Measurements from ENCODE around the gene ECPAS.
"Not testable (repeated sequence)": the region's sequence is repeated elsewhere in the genome, so short reads cannot be mapped to it uniquely, and the experiment has no call there.

Gene ECPAS

DNA sequence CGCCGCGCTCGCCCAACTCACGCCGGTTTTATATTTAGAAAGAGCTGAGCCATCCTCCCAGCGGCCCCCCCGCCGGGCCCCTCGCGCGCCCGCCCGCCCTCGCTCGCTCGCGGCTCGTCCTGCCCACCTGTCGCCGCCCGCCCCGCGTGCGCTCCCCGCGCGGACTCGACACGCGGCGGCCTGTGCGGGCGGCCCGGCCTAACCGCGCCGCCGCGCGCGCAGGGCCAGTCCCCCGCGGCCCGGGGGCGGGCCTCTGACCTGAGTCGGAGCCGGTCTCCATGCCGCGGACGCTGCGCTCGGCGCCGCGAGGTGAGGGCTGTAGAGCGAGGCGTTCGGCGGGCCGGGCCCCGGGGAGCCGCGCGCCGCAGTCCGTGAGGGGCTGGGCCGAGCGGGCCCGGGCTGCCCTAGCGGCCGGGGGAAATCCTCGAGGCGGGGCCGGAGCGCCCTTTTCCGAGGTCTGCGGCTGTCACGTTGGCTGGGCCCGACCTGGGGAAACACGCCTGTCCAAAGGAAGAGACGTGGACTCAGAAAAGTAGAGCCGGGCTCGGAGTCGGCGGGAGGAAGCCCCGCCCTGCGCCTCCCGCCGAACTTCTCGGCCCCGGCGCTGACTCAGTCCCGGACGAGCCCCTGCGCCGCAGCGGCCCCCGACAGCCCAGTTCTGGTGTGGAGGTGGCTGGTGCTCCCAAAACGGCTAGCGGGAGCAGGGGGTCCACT, at the start of gene ECPAS:
Gene ECPAS, minus strand, starts transcription at position 526 of the 714 bp plus-strand sequence. CDS start 11,465 bp downstream, outside the sequence.
- peak; percentile 82 for DNase-seq (ENCODE audit: low read depth)

DNA sequence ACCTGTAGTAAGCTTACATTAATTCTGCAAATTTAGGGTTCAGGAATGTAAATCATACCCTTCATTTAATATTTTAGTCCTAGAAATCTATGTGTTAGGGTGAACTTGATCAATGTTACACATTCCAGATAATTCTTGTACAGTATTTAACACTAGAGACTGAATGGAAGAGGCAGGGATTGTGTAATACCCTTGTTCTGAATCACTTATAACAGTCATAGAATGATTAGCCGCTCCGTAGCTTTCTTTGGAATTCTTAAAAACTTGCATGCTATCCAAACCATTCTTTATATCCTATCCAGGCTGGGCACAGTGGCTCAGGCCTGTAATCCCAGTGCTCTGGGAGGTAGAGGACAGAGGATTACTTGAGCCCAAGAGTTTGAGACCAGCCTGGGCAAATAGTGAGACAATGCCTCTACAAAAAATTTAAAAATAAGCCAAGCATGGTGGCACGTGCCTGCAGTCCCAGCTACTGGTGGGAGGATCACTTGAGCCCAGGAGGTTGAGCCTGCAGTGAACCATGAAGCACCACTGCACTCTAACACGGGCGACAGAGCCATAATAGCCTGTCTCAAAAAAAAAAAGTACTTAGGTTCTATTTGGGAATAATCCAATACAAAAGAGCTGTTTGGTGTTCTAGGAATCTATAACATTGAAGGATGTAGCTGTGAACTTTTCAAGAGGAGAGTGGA, 49.1 kb upstream of the ECPAS start:
- peak; percentile 62 for DNase-seq (ENCODE audit: low read depth)

DNA sequence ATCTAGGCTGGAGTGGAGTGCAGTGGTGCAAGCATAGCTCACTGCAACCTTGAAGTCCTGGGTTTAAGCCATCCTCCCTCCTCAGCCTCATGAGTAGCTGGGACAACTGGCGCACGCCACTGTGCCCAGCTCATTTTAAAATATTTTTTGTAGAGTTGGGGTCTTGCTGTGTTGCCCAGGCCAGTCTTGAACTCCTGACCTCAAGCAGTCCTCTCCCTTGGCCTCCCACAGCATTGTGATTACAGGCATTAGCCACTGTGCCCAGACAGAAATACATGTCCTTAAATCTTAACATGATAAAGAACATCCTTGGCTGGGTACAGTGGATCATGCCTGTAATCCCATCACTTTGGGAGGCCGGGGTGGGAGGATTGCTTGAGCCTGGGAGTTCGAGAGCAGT, 47.5 kb upstream of the ECPAS start:
- DNase-seq (ENCODE audit: low read depth) = no peak

DNA sequence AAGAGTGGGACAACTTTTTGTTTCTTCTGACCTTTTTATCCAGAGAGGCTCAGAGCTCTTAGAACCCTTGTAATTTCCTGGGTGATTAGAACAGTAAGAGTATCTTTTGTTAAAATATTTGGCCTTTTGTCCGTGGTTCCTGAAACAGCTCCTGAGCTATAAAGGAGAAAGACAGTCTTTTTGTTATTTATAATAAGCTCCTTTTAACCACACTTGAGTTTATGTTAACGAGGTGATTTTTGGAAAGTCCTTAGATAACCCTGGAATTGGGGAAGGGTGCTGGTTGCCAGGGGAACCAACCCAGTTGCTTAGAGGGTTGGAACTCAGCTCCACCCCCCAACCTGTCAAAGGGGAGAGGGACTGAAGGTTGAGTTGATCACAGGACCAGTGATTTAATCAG, 45.6 kb upstream of the ECPAS start:
- DNase-seq (ENCODE audit: low read depth) = no peak

GRCh38 chr9:111527347-111527746, 43.2 kb upstream of the ECPAS start:
- no peak for DNase-seq (ENCODE audit: low read depth)

- DNase-seq (ENCODE audit: low read depth) = peak; percentile 70
Observed at GRCh38 chr9:111525056-111525977, 41.1 kb upstream of the ECPAS start, which contains the start of gene ZNF483. Gene ZNF483 (plus strand): TSS chr9:111525179. CDS start chr9:111527396, 2,217 bp downstream.

GRCh38 chr9:111524731-111525055, 40.5 kb upstream of the ECPAS start:
- DNase-seq (ENCODE audit: low read depth) = no peak

- DNase-seq (ENCODE audit: low read depth) = peak; percentile 9
Observed at GRCh38 chr9:111516061-111516465, 31.9 kb upstream of the ECPAS start.

- DNase-seq (ENCODE audit: low read depth) = no peak
Observed at GRCh38 chr9:111514967-111515366, 30.8 kb upstream of the ECPAS start.

DNA sequence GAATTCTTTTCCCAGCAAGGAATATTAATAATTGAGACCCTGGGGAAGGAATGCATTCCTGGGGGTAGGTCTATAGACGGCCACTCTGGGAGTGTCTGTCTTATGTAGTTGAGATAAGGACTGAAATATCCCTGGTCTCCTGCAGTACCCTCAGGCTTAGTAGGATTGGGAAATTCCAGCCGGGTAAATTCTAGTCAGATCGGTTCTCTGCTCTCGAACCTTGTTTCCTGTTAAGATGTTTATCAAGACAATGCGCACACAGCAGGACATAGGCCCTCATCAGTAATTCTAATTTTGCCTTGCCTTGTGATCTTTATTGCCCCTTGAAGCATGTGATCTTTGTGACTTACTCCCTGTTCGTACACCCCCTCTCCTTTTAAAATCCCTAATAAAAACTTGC, 27.4 kb upstream of the ECPAS start:
- not testable (repeated sequence) for DNase-seq (ENCODE audit: low read depth)

DNA sequence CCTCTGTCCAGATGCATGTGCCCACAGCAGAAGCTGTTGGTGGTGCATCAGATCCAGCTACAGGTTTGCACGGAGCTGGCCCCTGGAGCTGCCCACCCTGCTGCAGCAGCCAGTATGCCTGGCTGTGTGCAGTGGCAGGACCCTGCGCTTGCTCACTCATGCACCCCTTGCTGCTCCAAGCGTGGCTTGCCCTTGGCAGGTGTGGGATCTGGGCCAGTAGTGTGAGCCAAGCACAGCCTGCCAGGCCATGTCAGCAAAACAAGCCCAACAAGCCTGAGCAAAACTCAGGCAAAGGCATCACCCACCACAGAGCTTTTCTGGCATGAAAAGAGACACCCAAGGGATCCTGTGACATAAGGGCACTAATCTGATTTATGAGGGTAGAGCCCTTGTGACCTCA, 18.3 kb upstream of the ECPAS start:
- no peak for DNase-seq (ENCODE audit: low read depth)

DNA sequence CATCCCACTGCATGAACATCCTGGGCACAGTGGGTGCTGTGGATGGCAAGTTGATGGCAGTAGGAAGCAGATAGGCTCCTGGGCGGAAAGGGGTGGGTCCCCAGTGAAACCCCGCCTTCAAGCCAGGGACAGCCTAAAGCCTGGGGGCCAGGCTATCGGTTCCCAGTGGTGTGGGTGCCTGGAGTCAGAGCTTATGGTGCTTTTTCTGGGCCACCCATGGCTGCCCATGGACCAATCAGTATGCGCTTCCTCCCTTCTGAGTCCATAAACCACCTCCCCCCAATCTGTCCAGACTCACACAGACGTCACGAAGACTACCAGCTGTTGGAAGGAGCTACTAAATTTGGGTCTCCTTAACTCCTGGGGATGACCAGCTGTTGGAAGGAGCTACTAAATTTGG, 17.5 kb upstream of the ECPAS start:
- DNase-seq (ENCODE audit: low read depth) = no peak

DNA sequence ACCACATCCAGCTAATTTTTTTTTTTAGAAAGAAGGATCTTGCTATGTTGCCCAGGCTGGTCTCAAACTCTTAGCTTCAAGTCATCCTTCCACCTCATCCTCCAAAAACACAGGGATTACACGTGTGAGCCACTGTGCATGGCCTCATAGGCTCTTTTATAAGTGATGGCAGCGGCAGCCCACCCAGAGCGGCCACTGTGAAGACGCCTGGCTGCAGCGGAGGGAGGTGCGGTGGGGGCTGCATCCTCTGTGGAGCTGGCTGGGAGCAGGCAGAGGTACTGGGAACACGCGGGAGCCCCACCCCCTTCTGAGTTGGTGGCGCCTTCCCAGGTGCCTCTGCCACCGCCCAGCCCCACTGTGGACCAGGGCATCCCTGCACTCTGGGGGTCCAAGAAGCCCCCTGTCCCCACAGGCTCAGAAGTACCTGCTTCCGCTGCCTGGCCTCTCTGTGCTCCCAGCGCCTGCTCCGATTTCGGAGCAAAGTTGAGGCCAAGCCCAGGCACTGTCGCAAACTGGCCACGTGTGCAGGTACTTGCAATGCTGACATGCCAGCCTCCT, 16.9 kb upstream of the ECPAS start:
- no peak for DNase-seq (ENCODE audit: low read depth)

GRCh38 chr9:111497196-111497595, 13.0 kb upstream of the ECPAS start:
- not testable (repeated sequence) for DNase-seq (ENCODE audit: low read depth)

DNA sequence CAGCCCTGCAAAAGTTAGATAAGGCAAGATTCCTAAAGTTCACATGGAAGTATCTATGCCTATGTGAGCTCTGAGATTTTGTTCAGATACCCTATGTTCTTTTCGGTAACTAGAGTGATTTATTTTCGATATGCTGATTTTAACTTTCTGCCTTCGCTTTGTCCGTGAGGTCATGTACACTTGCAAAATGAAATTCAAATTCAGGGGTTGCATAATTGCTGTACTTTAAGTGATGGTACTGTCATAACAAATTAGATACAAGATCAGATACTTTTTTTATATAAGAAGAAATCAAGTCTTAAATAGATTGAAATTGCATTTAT, 350 bp upstream of the ECPAS start:
- DNase-seq (ENCODE audit: low read depth) = peak; percentile 51

DNA sequence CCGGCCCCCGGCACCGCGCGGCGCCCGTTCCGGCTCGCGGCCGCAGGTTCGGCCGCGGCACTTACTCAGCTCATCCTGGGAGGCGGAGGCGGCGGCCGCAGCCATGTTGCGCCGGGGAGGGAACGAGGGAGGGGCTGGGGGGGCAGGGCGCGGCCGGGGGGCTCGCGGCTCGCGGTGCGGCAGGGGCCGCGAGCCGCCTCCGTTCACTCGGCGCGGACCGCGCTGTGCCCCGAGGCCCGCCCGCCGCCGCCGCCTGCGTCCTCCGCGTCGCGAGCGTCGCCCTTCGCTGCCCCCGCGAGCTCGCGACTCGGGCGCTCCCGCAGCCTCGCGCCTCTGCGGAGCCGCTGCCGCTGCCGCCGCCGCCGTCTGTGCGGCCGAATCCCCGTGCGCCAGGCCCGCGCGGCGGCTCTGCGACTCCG, 735 bp downstream of the ECPAS start:
- no peak for DNase-seq (ENCODE audit: low read depth)

DNA sequence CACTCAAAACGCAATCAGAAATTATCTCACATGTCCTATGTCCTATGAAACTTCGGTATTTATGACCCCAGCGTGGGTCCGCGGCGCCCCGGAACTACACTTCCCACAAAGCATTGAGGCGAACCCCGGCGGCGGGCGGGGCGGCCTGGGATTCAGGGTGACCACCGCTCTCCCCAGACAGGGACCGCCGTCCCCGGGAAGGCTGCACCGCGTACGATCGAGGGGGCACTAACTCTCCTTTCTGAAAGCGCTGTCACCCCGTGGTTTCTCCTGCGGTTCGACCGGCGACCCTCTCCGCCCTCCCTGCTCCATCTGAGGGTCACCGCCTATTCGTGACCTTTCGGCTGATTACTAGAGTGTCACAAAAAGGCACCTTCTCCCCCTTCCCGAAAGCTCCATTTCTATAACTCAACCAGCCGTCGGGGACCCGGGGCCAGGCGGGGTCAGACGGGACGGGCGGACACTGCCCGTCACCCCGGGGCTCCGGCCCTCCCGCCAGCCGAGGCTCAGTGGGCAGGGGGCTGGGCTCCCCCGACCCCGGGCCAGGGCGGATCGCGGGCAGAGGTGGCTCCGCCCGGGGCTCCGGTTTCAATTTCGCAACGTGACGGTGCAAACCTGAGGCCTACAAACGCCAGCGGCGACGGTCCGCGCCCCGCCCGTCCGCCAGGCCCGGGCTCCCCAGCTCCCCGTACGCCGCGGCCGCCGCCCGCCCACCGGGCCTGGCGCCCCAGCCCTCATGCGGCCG, 1.3 kb downstream of the ECPAS start:
- DNase-seq (ENCODE audit: low read depth) = peak; percentile 73

GRCh38 chr9:111481885-111482636, 2.1 kb downstream of the ECPAS start:
- peak; percentile 73 for DNase-seq (ENCODE audit: low read depth)

- DNase-seq (ENCODE audit: low read depth) = no peak
Observed at GRCh38 chr9:111477677-111478076, 6.5 kb downstream of the ECPAS start.

- no peak for DNase-seq (ENCODE audit: low read depth)
Observed at GRCh38 chr9:111475195-111475594, 9.0 kb downstream of the ECPAS start.

- no peak for DNase-seq (ENCODE audit: low read depth)
Observed at GRCh38 chr9:111474385-111474784, 9.8 kb downstream of the ECPAS start.

Measured in amniotic epithelial cell (primary cell).